SK-N-SH treated with all-trans-retinoic acid at 6 μM for 48 hours (cell line): ENCODE results near the gene IRS1.

ENCODE experiments used
- ATAC-seq: fragments of 200-7000 bp; cut with Tn5 transposase; 3 replicates; pipeline ENCODE4 v1.9.1; 2020; ENCODE audit warnings: mild to moderate bottlenecking, moderate library complexity
- ARNTL ChIP-seq: fragments of 450-650 bp; formaldehyde crosslinking; IDR thresholded peaks from 2 replicates; pipeline ENCODE4 v1.5.0; 2020; ENCODE audit warnings: low read depth, mild to moderate bottlenecking, moderate library complexity, borderline replicate concordance
- ESRRG ChIP-seq: fragments of 250-450 bp; sonication (Bioruptor Pico); IDR thresholded peaks from 2 replicates; pipeline ENCODE4 v1.6.1; 2021; ENCODE audit warnings: mild to moderate bottlenecking
- GLIS3 ChIP-seq: fragments of 250-450 bp; sonication (Bioruptor Pico); IDR thresholded peaks from 2 replicates; pipeline ENCODE4 v1.5.0; 2020; ENCODE audit warnings: mild to moderate bottlenecking, moderate library complexity
- ISL1 ChIP-seq: fragments of 250-450 bp; sonication (Bioruptor Pico); IDR thresholded peaks from 2 replicates; pipeline ENCODE4 v2.1.2; 2022; ENCODE audit warnings: mild to moderate bottlenecking, moderate library complexity
- OSR1 ChIP-seq: fragments of 250-450 bp; sonication (Bioruptor Pico); IDR thresholded peaks from 2 replicates; pipeline ENCODE4 v1.8.0; 2022; ENCODE audit warnings: moderate library complexity, mild to moderate bottlenecking, inconsistent platforms
- PPARA ChIP-seq: fragments of 250-450 bp; sonication (Bioruptor Pico); IDR thresholded peaks from 2 replicates; pipeline ENCODE4 v1.5.0; 2020; ENCODE audit warnings: mild to moderate bottlenecking, borderline replicate concordance
- RARB ChIP-seq: fragments of 250-450 bp; sonication (Bioruptor Pico); IDR thresholded peaks from 2 replicates; pipeline ENCODE4 v1.8.0; 2021; ENCODE audit warnings: mild to moderate bottlenecking, moderate library complexity
- TOX ChIP-seq: fragments of 250-450 bp; sonication (Bioruptor Pico); IDR thresholded peaks from 2 replicates; pipeline ENCODE4 v1.8.0; 2021; ENCODE audit warnings: mild to moderate bottlenecking, moderate library complexity, borderline replicate concordance
- ZC3H10 ChIP-seq: fragments of 250-450 bp; sonication (Bioruptor Pico); IDR thresholded peaks from 2 replicates; pipeline ENCODE4 v1.5.1; 2021; ENCODE audit warnings: mild to moderate bottlenecking, moderate library complexity
- ZFP3 ChIP-seq: fragments of 250-450 bp; sonication (Bioruptor Pico); IDR thresholded peaks from 2 replicates; pipeline ENCODE4 v1.5.0; 2020; ENCODE audit warnings: mild to moderate bottlenecking, moderate library complexity
- ZFP30 ChIP-seq: fragments of 450-650 bp; formaldehyde crosslinking; IDR thresholded peaks from 2 replicates; pipeline ENCODE4 v1.5.0; 2022; ENCODE audit warnings: mild to moderate bottlenecking, moderate library complexity
- ZNF565 ChIP-seq: fragments of 450-650 bp; formaldehyde crosslinking; conservative IDR thresholded peaks from 2 replicates; pipeline ENCODE4 v1.5.0; 2020; ENCODE audit warnings: low read depth, mild to moderate bottlenecking, moderate library complexity
- ZNF70 ChIP-seq: fragments of 450-650 bp; formaldehyde crosslinking; IDR thresholded peaks from 2 replicates; pipeline ENCODE4 v1.5.0; 2020; ENCODE audit warnings: mild to moderate bottlenecking, moderate library complexity
- ZNF8 ChIP-seq: fragments of 450-650 bp; formaldehyde crosslinking; IDR thresholded peaks from 2 replicates; pipeline ENCODE4 v1.5.0; 2020; ENCODE audit warnings: mild to moderate bottlenecking, moderate library complexity
- TF ChIP-seq, protein P1 (sequence below): fragments of 250-450 bp; sonication (Bioruptor Pico); IDR thresholded peaks from 2 replicates; pipeline ENCODE4 v1.5.1; 2021; ENCODE audit warnings: mild to moderate bottlenecking, moderate library complexity
- TF ChIP-seq, protein P2 (sequence below): fragments of 250-450 bp; sonication (Bioruptor Pico); IDR thresholded peaks from 2 replicates; pipeline ENCODE4 v1.5.1; 2020; ENCODE audit warnings: low read depth, mild to moderate bottlenecking, moderate library complexity
- TF ChIP-seq, protein P3 (sequence below): fragments of 250-450 bp; sonication (Bioruptor Pico); IDR thresholded peaks from 2 replicates; pipeline ENCODE4 v1.5.0; 2020; ENCODE audit warnings: mild to moderate bottlenecking, moderate library complexity
- TF ChIP-seq, protein P4 (sequence below): fragments of 250-450 bp; sonication (Bioruptor Pico); IDR thresholded peaks from 2 replicates; pipeline ENCODE4 v1.8.0; 2020; ENCODE audit warnings: mild to moderate bottlenecking, moderate library complexity, borderline replicate concordance
- TF ChIP-seq, protein P5 (sequence below): fragments of 250-450 bp; sonication (Bioruptor Pico); IDR thresholded peaks from 2 replicates; pipeline ENCODE4 v1.8.0; 2021; ENCODE audit warnings: low read depth, mild to moderate bottlenecking, moderate library complexity, borderline replicate concordance

Gene IRS1, protein sequence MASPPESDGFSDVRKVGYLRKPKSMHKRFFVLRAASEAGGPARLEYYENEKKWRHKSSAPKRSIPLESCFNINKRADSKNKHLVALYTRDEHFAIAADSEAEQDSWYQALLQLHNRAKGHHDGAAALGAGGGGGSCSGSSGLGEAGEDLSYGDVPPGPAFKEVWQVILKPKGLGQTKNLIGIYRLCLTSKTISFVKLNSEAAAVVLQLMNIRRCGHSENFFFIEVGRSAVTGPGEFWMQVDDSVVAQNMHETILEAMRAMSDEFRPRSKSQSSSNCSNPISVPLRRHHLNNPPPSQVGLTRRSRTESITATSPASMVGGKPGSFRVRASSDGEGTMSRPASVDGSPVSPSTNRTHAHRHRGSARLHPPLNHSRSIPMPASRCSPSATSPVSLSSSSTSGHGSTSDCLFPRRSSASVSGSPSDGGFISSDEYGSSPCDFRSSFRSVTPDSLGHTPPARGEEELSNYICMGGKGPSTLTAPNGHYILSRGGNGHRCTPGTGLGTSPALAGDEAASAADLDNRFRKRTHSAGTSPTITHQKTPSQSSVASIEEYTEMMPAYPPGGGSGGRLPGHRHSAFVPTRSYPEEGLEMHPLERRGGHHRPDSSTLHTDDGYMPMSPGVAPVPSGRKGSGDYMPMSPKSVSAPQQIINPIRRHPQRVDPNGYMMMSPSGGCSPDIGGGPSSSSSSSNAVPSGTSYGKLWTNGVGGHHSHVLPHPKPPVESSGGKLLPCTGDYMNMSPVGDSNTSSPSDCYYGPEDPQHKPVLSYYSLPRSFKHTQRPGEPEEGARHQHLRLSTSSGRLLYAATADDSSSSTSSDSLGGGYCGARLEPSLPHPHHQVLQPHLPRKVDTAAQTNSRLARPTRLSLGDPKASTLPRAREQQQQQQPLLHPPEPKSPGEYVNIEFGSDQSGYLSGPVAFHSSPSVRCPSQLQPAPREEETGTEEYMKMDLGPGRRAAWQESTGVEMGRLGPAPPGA (N-terminal part only)

DNA sequence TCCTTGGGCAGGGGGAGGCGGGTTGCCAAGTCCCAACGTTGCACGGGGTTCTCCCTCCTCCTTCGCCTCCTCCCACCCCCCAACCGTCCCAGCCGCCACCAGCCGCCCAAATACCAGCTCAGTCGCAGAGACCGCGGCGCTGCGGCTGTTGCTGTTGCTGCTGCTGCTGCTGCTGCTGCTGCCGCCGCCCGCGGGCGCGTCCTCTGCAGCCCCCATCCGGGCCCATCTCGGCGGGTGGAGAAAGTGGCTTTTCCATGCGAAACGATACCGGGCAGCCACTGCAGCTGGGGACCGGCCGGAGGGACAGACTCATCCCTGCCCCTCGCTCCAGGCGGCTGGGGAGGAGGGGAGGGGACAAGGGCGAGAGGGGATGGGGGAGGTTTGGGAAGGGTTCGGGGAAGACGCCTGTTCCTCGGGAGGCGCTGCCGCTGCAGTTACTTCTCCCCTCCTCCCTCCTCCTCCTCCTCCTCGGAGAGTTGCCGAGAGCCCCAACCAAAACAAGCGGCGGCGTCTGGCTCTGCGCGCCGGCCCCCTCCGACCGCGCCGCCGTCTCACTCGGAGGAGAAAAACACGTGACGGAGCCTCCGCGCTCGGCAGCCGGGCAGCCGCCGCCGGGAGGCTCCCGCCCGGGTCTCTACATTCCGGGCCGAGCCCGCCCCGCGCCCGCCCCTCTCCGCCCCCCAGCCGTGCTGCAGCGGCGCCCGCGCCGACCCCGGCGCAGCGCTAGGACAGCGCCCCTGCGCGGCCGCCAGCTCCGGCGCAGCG lies at the start of gene IRS1:
TSS of gene IRS1 (minus strand) at position 610 of the 765 bp plus-strand sequence. CDS start 1,082 bp downstream, outside the sequence.
- peak; percentile 59 for ATAC-seq
- TF ChIP-seq ARNTL (CRISPR knock-in tag) (no peak), ISL1 (CRISPR knock-in tag) (no peak), OSR1 (CRISPR knock-in tag) (no peak), ZC3H10 (CRISPR knock-in tag) (no peak), ZNF8 (no peak)
- TF ChIP-seq, protein P1, sequence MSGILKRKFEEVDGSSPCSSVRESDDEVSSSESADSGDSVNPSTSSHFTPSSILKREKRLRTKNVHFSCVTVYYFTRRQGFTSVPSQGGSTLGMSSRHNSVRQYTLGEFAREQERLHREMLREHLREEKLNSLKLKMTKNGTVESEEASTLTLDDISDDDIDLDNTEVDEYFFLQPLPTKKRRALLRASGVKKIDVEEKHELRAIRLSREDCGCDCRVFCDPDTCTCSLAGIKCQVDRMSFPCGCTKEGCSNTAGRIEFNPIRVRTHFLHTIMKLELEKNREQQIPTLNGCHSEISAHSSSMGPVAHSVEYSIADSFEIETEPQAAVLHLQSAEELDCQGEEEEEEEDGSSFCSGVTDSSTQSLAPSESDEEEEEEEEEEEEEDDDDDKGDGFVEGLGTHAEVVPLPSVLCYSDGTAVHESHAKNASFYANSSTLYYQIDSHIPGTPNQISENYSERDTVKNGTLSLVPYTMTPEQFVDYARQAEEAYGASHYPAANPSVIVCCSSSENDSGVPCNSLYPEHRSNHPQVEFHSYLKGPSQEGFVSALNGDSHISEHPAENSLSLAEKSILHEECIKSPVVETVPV (CRISPR knock-in tag) = no peak
- TF ChIP-seq, protein P2, sequence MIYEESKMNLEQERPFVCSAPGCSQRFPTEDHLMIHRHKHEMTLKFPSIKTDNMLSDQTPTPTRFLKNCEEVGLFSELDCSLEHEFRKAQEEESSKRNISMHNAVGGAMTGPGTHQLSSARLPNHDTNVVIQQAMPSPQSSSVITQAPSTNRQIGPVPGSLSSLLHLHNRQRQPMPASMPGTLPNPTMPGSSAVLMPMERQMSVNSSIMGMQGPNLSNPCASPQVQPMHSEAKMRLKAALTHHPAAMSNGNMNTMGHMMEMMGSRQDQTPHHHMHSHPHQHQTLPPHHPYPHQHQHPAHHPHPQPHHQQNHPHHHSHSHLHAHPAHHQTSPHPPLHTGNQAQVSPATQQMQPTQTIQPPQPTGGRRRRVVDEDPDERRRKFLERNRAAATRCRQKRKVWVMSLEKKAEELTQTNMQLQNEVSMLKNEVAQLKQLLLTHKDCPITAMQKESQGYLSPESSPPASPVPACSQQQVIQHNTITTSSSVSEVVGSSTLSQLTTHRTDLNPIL (CRISPR knock-in tag) = no peak
- TF ChIP-seq, protein P3, sequence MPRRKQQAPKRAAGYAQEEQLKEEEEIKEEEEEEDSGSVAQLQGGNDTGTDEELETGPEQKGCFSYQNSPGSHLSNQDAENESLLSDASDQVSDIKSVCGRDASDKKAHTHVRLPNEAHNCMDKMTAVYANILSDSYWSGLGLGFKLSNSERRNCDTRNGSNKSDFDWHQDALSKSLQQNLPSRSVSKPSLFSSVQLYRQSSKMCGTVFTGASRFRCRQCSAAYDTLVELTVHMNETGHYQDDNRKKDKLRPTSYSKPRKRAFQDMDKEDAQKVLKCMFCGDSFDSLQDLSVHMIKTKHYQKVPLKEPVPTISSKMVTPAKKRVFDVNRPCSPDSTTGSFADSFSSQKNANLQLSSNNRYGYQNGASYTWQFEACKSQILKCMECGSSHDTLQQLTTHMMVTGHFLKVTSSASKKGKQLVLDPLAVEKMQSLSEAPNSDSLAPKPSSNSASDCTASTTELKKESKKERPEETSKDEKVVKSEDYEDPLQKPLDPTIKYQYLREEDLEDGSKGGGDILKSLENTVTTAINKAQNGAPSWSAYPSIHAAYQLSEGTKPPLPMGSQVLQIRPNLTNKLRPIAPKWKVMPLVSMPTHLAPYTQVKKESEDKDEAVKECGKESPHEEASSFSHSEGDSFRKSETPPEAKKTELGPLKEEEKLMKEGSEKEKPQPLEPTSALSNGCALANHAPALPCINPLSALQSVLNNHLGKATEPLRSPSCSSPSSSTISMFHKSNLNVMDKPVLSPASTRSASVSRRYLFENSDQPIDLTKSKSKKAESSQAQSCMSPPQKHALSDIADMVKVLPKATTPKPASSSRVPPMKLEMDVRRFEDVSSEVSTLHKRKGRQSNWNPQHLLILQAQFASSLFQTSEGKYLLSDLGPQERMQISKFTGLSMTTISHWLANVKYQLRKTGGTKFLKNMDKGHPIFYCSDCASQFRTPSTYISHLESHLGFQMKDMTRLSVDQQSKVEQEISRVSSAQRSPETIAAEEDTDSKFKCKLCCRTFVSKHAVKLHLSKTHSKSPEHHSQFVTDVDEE = no peak
- TF ChIP-seq, protein P4, sequence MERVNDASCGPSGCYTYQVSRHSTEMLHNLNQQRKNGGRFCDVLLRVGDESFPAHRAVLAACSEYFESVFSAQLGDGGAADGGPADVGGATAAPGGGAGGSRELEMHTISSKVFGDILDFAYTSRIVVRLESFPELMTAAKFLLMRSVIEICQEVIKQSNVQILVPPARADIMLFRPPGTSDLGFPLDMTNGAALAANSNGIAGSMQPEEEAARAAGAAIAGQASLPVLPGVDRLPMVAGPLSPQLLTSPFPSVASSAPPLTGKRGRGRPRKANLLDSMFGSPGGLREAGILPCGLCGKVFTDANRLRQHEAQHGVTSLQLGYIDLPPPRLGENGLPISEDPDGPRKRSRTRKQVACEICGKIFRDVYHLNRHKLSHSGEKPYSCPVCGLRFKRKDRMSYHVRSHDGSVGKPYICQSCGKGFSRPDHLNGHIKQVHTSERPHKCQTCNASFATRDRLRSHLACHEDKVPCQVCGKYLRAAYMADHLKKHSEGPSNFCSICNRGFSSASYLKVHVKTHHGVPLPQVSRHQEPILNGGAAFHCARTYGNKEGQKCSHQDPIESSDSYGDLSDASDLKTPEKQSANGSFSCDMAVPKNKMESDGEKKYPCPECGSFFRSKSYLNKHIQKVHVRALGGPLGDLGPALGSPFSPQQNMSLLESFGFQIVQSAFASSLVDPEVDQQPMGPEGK (CRISPR knock-in tag) = no peak

DNA sequence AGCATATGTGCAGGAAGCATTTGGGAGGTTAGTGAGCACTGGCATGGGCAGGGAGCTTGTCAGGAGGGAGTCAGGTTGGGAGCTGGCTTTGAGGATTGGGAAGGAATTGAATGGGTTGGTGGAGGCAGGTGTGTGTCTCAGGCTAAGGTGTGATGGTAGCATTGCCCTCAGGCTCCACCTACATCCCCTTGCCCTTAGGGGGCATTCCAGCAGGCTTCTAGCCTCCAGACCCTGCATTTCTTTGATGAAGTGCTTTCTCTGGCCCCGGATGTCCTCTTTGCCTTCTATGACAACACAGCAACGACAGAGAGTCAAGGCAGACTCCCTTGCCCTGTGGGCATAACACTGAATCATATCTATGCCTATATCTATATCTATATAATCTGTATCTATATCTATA lies 49.7 kb upstream of the IRS1 start:
- TF ChIP-seq ZFP30 (CRISPR knock-in tag) (no peak), TOX (CRISPR knock-in tag) (no peak), PPARA (CRISPR knock-in tag) (no peak), ESRRG (CRISPR knock-in tag) (no peak), ZFP3 (no peak), ZNF565 (CRISPR knock-in tag) (no peak), ISL1 (CRISPR knock-in tag) (no peak), GLIS3 (no peak), RARB (CRISPR knock-in tag) (no peak), ZNF70 (CRISPR knock-in tag) (no peak)
- TF ChIP-seq, protein P4 (CRISPR knock-in tag) = no peak
- TF ChIP-seq, protein P1 (CRISPR knock-in tag) = no peak
- TF ChIP-seq, protein P5, sequence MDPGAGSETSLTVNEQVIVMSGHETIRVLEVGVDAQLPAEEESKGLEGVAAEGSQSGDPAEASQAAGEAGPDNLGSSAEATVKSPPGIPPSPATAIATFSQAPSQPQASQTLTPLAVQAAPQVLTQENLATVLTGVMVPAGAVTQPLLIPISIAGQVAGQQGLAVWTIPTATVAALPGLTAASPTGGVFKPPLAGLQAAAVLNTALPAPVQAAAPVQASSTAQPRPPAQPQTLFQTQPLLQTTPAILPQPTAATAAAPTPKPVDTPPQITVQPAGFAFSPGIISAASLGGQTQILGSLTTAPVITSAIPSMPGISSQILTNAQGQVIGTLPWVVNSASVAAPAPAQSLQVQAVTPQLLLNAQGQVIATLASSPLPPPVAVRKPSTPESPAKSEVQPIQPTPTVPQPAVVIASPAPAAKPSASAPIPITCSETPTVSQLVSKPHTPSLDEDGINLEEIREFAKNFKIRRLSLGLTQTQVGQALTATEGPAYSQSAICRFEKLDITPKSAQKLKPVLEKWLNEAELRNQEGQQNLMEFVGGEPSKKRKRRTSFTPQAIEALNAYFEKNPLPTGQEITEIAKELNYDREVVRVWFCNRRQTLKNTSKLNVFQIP (CRISPR knock-in tag) = no peak
- no peak for ATAC-seq
